BE2C (cell line): ENCODE results near the gene TES.

Source experiments
- DNase-seq: peaks from one replicate; pipeline ENCODE4 v3.0.0-alpha.2; 2020
- H3K27me3 ChIP-seq: fragments of 250-450 bp; sonication (Bioruptor Pico); 2 replicates; pipeline ENCODE4 v1.5.1; 2020; ENCODE audit warnings: mild to moderate bottlenecking
- H3K36me3 ChIP-seq: fragments of 250-450 bp; sonication (Bioruptor Pico); 2 replicates; pipeline ENCODE4 v1.5.1; 2020; ENCODE audit warnings: mild to moderate bottlenecking
- H3K4me1 ChIP-seq: fragments of 250-450 bp; sonication (Bioruptor Pico); 2 replicates; pipeline ENCODE4 v1.5.1; 2020
- H3K4me3 ChIP-seq: 2 replicates; pipeline ENCODE4 v1.5.1; 2011; ENCODE audit warnings: low read depth, low read length
- H3K9me3 ChIP-seq: fragments of 250-450 bp; sonication (Bioruptor Pico); 2 replicates; pipeline ENCODE4 v1.5.1; 2020
- TF ChIP-seq, protein P1 (sequence below): IDR thresholded peaks from 2 replicates; pipeline ENCODE4 v1.5.1; 2012; ENCODE audit warnings: mild to moderate bottlenecking, low read depth, low read length

The TES gene

DNA sequence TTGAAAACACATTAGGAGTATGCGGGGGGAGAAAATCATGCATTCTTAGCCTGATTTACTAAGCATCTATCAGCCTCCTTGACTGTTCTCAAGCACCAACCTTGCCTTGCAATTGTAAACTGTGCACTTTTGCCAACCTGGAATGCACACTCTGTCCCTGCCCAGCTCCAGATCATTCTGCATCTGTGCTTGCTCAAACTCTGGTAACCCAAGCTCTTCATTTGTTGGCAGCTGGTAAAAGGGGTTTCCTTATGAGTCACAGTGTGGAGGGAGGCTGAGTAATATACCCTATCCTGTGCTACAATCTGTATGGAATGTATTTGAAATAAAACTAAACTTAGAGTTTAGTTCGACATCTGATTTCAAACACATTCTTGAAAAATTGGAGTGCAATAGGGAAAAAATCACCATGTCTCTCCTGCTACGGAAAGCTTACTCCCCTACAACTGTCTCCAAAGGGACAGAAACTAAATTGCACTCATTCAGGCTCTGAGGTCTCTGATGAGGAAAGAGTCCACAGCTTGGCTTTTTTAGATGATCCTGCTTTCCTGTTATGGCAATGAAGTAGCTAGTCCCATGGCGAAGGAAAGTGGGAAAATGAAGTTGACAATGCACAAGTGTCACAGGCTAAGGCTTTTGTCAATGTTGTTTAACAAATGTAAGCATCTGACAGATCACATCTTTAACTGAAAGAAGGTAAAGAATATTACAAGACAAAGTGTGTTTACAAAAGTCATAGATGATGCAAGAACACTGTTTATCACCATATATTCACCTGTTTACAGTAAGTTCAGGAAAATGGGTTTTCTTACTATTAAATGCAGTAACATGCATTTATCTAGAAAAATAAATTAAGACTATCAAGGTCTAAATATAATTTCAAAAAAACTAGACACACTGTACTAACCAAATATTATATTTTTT is 61.9 kb downstream of the TES start:
- no peak for DNase-seq
- no peaks in the 10 kb centered on the region for H3K36me3 ChIP-seq
- TF ChIP-seq, protein P1, sequence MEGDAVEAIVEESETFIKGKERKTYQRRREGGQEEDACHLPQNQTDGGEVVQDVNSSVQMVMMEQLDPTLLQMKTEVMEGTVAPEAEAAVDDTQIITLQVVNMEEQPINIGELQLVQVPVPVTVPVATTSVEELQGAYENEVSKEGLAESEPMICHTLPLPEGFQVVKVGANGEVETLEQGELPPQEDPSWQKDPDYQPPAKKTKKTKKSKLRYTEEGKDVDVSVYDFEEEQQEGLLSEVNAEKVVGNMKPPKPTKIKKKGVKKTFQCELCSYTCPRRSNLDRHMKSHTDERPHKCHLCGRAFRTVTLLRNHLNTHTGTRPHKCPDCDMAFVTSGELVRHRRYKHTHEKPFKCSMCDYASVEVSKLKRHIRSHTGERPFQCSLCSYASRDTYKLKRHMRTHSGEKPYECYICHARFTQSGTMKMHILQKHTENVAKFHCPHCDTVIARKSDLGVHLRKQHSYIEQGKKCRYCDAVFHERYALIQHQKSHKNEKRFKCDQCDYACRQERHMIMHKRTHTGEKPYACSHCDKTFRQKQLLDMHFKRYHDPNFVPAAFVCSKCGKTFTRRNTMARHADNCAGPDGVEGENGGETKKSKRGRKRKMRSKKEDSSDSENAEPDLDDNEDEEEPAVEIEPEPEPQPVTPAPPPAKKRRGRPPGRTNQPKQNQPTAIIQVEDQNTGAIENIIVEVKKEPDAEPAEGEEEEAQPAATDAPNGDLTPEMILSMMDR, result no peak

DNA sequence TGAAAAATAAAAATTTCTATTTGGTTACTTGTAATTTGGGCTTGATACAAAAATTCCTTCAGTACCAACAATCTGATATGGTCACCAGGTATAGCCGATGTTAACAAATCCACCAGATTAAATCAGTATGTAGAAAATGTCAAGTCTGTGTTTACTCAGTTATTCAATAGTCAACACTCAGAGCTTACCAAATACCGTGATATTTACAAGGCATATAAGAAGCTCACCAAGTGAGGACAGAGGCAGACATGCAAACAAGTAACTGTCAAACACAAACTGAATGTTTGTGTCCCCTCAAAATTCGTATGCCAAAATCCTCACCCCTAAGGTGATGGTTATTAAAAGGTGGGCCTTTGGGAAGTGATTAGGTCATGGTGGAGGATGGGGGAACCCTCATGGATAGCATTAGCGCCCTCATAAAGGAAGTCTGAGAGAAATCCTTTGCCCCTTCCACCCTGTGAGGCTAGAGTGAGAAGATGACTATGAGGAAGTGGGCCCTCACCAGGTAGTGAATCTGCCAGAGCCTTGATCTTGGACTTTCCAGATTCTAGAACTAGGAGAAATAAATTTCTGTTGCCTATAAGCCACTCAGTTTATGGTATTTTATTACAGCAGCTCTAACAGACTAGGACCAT is 63.1 kb downstream of the TES start:
- H3K9me3 ChIP-seq, result no peaks in the 10 kb centered on the region
- no peaks in the 10 kb centered on the region for H3K36me3 ChIP-seq
- no peaks in the 10 kb centered on the region for H3K4me1 ChIP-seq
- no peak for DNase-seq
- no peaks in the 10 kb centered on the region for H3K27me3 ChIP-seq
- no peak overlapping the region for H3K4me3 ChIP-seq
- TF ChIP-seq, protein P1, result no peak

More for the DNA sequence above, 61.9 kb downstream of the TES start:
- Histone ChIP-seq H3K27me3 (no peaks in the 10 kb centered on the region), H3K9me3 (no peaks in the 10 kb centered on the region), H3K4me1 (no peaks in the 10 kb centered on the region), H3K4me3 (no peak overlapping the region)

DNA sequence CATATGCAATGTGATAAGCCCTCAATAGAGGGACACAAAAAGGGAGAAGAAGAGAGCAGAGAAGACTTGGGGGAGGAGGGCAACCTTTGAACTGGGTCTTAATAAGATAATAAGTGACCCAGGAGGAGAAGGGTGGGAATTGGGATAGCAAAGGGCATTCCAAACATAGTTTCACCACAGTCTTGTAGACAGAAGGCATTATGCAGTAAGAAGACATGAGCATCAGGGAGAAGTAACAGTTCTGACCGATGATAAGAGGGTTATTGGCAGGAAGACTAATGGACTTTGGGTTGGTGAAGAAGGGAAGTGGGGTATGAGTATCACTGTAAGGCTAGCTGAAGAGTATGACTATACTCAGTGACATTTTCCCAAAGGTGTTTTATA is 63.6 kb downstream of the TES start:
- Histone ChIP-seq H3K4me3 (no peak overlapping the region), H3K9me3 (no peaks in the 10 kb centered on the region), H3K27me3 (no peaks in the 10 kb centered on the region), H3K4me1 (no peaks in the 10 kb centered on the region), H3K36me3 (no peaks in the 10 kb centered on the region)
- TF ChIP-seq, protein P1, result no peak
- no peak for DNase-seq

DNA sequence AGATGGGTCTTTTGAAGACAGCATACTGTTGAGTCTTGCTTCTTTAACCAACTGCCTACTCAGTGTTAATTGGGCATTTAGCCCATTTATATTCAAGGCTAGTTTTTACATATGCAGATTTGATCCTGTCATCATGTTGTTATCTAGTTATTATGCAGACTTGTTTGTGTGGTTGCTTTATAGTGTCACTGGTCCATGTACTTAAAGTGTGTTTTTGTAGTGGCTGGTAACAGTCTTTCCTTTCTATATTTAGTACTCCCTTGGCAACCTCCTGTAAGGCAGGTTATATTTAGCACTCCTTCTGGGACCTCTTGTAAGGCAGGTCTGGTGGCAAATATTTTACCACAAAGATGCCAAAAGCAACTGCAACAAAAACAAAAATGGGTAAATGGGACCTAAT is 66.7 kb downstream of the TES start:
- Histone ChIP-seq H3K4me1 (no peaks in the 10 kb centered on the region), H3K27me3 (no peaks in the 10 kb centered on the region), H3K9me3 (no peaks in the 10 kb centered on the region), H3K4me3 (no peak overlapping the region), H3K36me3 (no peaks in the 10 kb centered on the region)
- no peak for DNase-seq
- TF ChIP-seq, protein P1, result no peak

DNA sequence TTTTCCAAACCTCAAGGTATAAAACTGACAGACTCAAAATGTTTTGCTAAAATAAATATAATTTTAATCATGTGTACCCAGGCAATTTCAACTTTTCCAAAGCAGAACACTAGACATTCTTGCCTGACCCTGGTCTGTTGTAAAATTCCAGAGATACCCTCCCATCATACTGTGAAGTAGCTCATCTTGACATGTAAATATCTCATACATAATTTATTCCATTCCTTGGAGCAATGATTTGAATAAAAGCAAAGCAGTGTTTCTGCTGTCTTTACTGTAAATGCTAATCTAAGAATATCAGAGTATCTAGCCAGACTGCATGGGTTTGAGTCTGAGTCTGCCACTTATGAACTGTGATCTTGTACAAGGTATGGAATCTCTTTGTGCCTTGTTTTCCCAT is 68.9 kb downstream of the TES start:
- no peaks in the 10 kb centered on the region for H3K4me1 ChIP-seq

More for the DNA sequence above, 68.9 kb downstream of the TES start:
- TF ChIP-seq, protein P1, result no peak
- DNase-seq, result no peak
- Histone ChIP-seq H3K36me3 (no peaks in the 10 kb centered on the region), H3K4me3 (no peak overlapping the region), H3K27me3 (no peaks in the 10 kb centered on the region), H3K9me3 (no peaks in the 10 kb centered on the region)
